Measurements from ENCODE around the gene TLR7. TPM values are rescaled to one million over a fixed set of nuclear protein-coding genes. Genes with fewer than 3 reads are reported as not detected.

TLR7 gene
- total RNA-seq, 1 donor from 2014 or later: not detected

DNA sequence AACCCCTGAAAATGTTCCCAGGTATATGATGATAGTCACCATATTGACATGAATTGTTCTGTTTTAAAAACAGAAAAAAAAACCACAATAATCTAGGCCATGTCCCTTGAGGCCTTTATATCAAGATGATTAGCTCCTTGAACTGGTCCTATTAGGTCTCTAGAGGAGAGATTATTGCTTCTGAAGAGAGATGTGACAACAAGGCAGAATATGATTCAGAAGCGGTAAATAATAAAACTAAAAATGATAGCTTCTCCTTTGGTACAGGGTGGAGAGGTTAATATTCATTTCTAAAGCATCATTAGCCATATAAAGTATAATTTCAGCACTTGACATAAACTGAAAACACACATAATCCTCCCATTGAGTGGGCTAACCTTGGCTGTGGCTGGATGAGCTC is 65.4 kb downstream of the TLR7 start:
- H3K36me3 Mint-ChIP-seq (ENCODE audit: unreplicated experiment): no peaks in the 10 kb centered on the region
- peaks cover 22% of the 10 kb centered on the region for H3K9me3 Mint-ChIP-seq (ENCODE audit: unreplicated experiment)
- TF ChIP-seq, protein P1, sequence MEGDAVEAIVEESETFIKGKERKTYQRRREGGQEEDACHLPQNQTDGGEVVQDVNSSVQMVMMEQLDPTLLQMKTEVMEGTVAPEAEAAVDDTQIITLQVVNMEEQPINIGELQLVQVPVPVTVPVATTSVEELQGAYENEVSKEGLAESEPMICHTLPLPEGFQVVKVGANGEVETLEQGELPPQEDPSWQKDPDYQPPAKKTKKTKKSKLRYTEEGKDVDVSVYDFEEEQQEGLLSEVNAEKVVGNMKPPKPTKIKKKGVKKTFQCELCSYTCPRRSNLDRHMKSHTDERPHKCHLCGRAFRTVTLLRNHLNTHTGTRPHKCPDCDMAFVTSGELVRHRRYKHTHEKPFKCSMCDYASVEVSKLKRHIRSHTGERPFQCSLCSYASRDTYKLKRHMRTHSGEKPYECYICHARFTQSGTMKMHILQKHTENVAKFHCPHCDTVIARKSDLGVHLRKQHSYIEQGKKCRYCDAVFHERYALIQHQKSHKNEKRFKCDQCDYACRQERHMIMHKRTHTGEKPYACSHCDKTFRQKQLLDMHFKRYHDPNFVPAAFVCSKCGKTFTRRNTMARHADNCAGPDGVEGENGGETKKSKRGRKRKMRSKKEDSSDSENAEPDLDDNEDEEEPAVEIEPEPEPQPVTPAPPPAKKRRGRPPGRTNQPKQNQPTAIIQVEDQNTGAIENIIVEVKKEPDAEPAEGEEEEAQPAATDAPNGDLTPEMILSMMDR (IDR thresholded peaks at IDR 0.05): no peak

DNA sequence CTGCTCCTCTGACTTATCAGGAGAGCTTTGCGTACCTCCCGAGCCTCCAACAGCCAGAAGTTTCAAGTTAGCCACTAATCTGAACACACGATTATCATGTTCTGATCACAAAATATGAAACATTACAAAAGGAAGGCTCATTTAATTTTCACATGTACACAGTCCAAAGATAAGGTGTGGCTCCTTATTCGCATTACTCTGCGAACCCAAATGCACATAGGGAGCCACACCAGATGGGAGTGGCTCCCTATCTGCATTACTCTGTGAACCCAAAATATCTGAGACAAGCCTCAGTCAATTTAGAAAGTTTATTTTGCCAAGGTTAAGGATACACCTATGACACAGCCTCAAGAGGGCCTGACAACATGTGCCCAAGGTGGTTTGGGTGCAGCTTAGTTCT is 68.0 kb downstream of the TLR7 start:
- TF ChIP-seq, protein P1 (IDR thresholded peaks at IDR 0.05): no peak
- H3K9me3 Mint-ChIP-seq (ENCODE audit: unreplicated experiment): peaks cover 16% of the 10 kb centered on the region
- H3K27ac Mint-ChIP-seq (ENCODE audit: unreplicated experiment): no peak overlapping the region
- no peak overlapping the region for H3K4me3 Mint-ChIP-seq (ENCODE audit: unreplicated experiment)
- DNase-seq (ENCODE audit: extremely low spot score, unreplicated experiment): no peak
- no peaks in the 10 kb centered on the region for H3K36me3 Mint-ChIP-seq (ENCODE audit: unreplicated experiment)
- H3K4me1 Mint-ChIP-seq (ENCODE audit: unreplicated experiment): no peaks in the 10 kb centered on the region
- no peaks in the 10 kb centered on the region for H3K27me3 Mint-ChIP-seq (ENCODE audit: unreplicated experiment)

More for the DNA sequence above, 65.4 kb downstream of the TLR7 start:
- H3K27me3 Mint-ChIP-seq (ENCODE audit: unreplicated experiment): no peaks in the 10 kb centered on the region
- no peak overlapping the region for H3K27ac Mint-ChIP-seq (ENCODE audit: unreplicated experiment)
- DNase-seq (ENCODE audit: extremely low spot score, unreplicated experiment): no peak
- no peak overlapping the region for H3K4me3 Mint-ChIP-seq (ENCODE audit: unreplicated experiment)
- no peaks in the 10 kb centered on the region for H3K4me1 Mint-ChIP-seq (ENCODE audit: unreplicated experiment)

DNA sequence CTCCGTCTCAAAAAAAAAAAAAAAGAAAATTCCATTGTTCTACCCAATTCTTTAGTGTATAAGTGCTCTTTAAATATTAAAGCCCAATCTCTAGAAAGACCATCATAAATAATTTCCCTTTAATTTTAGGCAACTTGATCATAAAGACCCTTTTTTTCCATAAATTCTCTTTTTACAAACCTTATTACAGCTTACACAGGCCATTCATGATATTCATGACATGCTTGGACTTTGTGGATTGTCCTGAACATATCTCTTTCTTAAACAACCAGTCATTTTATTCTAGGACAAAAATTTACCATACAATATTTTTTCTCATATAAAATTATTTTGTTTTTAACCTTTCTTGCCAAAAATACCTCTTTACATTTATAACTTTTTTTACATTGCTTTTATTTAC is 70.1 kb downstream of the TLR7 start:
- Mint-ChIP-seq H3K9me3 (ENCODE audit: unreplicated experiment) (peaks cover 21% of the 10 kb centered on the region), H3K36me3 (ENCODE audit: unreplicated experiment) (no peaks in the 10 kb centered on the region), H3K4me1 (ENCODE audit: unreplicated experiment) (no peaks in the 10 kb centered on the region), H3K27ac (ENCODE audit: unreplicated experiment) (no peak overlapping the region), H3K4me3 (ENCODE audit: unreplicated experiment) (no peak overlapping the region), H3K27me3 (ENCODE audit: unreplicated experiment) (no peaks in the 10 kb centered on the region)
- TF ChIP-seq, protein P1 (IDR thresholded peaks at IDR 0.05): no peak
- DNase-seq (ENCODE audit: extremely low spot score, unreplicated experiment): no peak

Other genes starting within 250 kb of the TLR7 start
- gene PRPS2, start 75.7 kb upstream of the TLR7 start, total RNA-seq: 13.2 and 18.5 TPM in 2 replicates
- not detected in 2 replicates for gene TLR8, start 39.5 kb downstream of the TLR7 start, total RNA-seq
- gene TMSB4X, start 108.0 kb downstream of the TLR7 start, total RNA-seq: 2,830 and 2,924 TPM in 2 replicates
- gene FAM9C, start 177.5 kb downstream of the TLR7 start, total RNA-seq: not detected in 2 replicates

Data from osteocyte (in vitro differentiated cells).